Activated T-helper 2 cell treated with anti-CD3 and anti-CD28 coated beads, Interferon-gamma antibody, Interleukin-2, Interleukin-4, amounts not matched to agents 10 μg/mL and 5 μg/mL and 100 μg/mL, durations not matched to agents 14 hours and 24 hours and 36 hours (primary cell): ENCODE results near the gene EEIG1. TPM values are rescaled to one million over a fixed set of nuclear protein-coding genes. Genes with fewer than 3 reads are reported as not detected.
A peak's percentile ranks its signal among the peaks of the same experiment; 100 is the strongest.

Experiments
- DNase-seq: peaks from one replicate; pipeline ENCODE4 v3.0.0; 2021; ENCODE audit warnings: low spot score
- H3K27ac Mint-ChIP-seq: one replicate; pipeline ENCODE4 v1.8.0; 2021; ENCODE audit warnings: mixed read lengths
- H3K27me3 Mint-ChIP-seq: one replicate; pipeline ENCODE4 v1.8.0; 2021; ENCODE audit warnings: low read depth, mixed read lengths
- H3K36me3 Mint-ChIP-seq: one replicate; pipeline ENCODE4 v1.8.0; 2021; ENCODE audit warnings: low read depth, mixed read lengths
- H3K4me1 Mint-ChIP-seq: one replicate; pipeline ENCODE4 v1.8.0; 2021; ENCODE audit warnings: low read depth, mixed read lengths
- H3K4me3 Mint-ChIP-seq: one replicate; pipeline ENCODE4 v1.8.0; 2021; ENCODE audit warnings: low read depth, mild to moderate bottlenecking, moderate library complexity, mixed read lengths
- H3K9me3 Mint-ChIP-seq: one replicate; pipeline ENCODE4 v1.8.0; 2021; ENCODE audit warnings: mixed read lengths
- intact Hi-C: fragments of 100-400 bp; cut with micrococcal nuclease; formaldehyde crosslinking; loops from one replicate; pipeline ENCODE4 v1.15.1; 2023
- total RNA-seq: library from RNA; stranded (reverse); gene quantifications from 2 replicates; pipeline ENCODE4 v1.2.3, GENCODE V29; 2022

EEIG1 gene
- total RNA-seq, 1 donor from 2014 or later: 43.8 TPM

- intact Hi-C loops: no loop called here
- Mint-ChIP-seq H3K4me1 (peaks cover 58% of the 10 kb centered on the region), H3K27ac (peak overlapping the region; percentile 72), H3K9me3 (no peaks in the 10 kb centered on the region), H3K36me3 (peaks cover 27% of the 10 kb centered on the region), H3K27me3 (no peaks in the 10 kb centered on the region), H3K4me3 (peak overlapping the region; percentile 90)
- no peak for DNase-seq
These were observed 3.5 kb downstream of the EEIG1 start for GRCh38 chr9:127977009-127977883.

DNA sequence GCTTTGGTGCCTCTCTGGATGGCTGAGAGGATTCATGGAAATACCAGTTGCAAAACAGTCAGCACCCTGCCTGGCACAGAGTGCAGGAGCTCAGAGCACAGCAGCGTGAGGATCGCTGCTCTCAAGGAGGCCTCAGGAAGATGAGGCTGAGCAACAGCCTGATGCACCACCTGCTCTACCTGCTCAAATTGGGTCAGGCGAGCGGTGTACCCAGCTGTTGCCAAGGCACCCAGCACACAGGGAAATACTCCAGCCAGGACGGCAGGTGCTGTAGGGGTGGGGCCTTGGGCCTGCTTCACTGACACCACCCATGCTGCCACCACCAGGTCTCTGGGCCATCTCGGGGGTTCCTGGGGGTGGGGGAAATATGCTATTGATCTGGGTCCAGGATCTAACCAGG, 4.3 kb downstream of the EEIG1 start:
- DNase-seq: no peak

DNA sequence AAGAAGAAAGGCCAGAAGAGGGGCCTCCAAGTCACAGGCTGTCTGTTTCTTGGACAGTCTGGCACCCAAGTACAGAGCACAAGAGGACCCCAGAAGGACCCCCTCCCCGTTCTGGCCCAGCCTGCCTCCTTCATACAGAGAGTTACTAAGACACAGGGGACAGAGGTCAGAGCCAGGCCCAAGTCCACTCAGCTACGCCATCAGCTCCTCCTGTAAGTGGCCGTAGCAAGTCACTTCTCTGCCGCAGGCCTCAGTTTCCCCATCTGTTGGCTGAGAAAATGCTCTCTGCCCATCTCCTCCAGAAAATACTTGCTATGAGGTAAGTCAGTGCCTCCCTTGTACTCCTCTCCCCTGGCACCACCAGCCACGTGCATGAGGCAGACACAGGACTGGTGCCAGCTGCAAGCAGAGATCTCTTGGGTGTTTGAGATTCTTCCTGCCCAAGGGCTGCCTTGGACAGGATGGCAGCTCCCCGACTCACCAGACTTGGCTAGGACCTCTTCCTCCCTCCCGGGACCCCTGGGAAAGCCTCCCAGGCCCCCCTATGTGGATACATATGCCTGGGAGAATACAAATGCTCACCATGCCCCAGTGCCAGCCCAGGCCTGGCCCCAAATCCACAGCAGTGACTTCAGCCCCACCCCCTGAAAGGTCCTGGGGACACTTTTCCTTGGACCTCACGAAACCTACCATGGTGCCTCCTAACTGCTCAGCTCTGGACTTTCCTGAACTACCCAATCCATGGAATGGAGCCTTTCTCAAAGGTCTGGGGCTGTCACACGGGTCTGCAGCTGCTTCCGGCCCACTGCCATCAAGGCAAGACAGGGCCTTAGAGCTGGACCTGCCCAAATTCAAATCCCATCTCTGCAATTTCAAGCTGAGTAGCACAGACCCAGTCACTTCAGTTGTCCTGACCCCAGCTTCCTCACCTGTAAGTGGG, 5.1 kb downstream of the EEIG1 start:
- H3K36me3 Mint-ChIP-seq: peaks cover 27% of the 10 kb centered on the region
- intact Hi-C loops: no loop called here
- H3K27ac Mint-ChIP-seq: peak overlapping the region; percentile 38
- no peaks in the 10 kb centered on the region for H3K27me3 Mint-ChIP-seq
- peaks cover 64% of the 10 kb centered on the region for H3K4me1 Mint-ChIP-seq
- H3K4me3 Mint-ChIP-seq: peak overlapping the region; percentile 90
- DNase-seq: no peak
- H3K9me3 Mint-ChIP-seq: no peaks in the 10 kb centered on the region

More for the DNA sequence above, 4.3 kb downstream of the EEIG1 start:
- intact Hi-C loops: no loop called here
- H3K4me1 Mint-ChIP-seq: peaks cover 61% of the 10 kb centered on the region
- H3K4me3 Mint-ChIP-seq: peak overlapping the region; percentile 90
- peak overlapping the region; percentile 72 for H3K27ac Mint-ChIP-seq
- no peaks in the 10 kb centered on the region for H3K9me3 Mint-ChIP-seq
- H3K27me3 Mint-ChIP-seq: no peaks in the 10 kb centered on the region
- H3K36me3 Mint-ChIP-seq: peaks cover 27% of the 10 kb centered on the region

- Mint-ChIP-seq H3K4me3 (peak overlapping the region; percentile 90), H3K36me3 (peaks cover 34% of the 10 kb centered on the region), H3K9me3 (no peaks in the 10 kb centered on the region), H3K27ac (peak overlapping the region; percentile 77), H3K4me1 (peaks cover 71% of the 10 kb centered on the region), H3K27me3 (no peaks in the 10 kb centered on the region)
- no peak for DNase-seq
- intact Hi-C loops: no loop called here
These were observed 6.0 kb downstream of the EEIG1 start for GRCh38 chr9:127974769-127975261.

DNA sequence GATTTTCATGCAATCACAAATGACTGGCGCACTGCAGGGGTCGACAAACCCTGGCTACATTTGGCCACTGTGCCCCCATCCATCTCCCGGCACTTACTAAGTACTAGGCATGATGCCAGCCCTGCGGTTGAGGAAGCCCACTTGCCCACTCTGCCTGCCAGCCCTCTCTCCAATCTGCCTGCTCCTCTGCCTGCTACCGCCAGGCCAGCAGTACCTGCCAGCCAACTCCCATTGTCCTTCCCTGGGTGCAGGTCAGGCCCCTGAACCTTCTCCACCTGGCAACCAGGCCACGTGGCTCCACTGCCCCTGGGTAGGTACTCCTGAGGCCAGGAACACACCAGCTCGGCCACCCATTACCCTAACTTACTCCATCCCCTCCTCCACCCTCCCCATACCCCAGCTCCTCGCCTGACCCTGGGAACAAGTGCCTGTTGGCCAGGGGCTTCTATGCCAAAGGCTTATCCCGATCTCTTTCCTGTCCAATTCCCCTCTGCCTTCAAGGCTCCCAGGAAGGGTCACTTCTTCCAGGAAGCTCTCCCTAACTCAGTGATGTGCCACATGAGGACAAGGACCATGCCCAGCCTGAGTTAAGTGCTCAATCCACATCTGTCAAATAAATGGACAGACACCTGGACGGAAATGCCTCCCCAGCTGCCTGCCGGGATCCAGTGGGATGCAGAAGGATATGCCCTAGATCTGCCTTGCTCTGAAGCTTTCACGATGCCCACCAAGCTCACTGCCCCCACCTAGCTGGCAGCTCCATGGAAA, 6.6 kb downstream of the EEIG1 start:
- Mint-ChIP-seq H3K4me1 (peaks cover 76% of the 10 kb centered on the region), H3K4me3 (peak overlapping the region; percentile 90), H3K27me3 (no peaks in the 10 kb centered on the region), H3K9me3 (no peaks in the 10 kb centered on the region), H3K27ac (peak overlapping the region; percentile 77), H3K36me3 (peaks cover 40% of the 10 kb centered on the region)
- intact Hi-C loops: no loop called here
- no peak for DNase-seq

GRCh38 chr9:127973169-127974000, 7.4 kb downstream of the EEIG1 start:
- Mint-ChIP-seq H3K27me3 (no peaks in the 10 kb centered on the region), H3K36me3 (peaks cover 42% of the 10 kb centered on the region), H3K9me3 (no peaks in the 10 kb centered on the region), H3K4me1 (peaks cover 79% of the 10 kb centered on the region), H3K4me3 (peak overlapping the region; percentile 90), H3K27ac (peak overlapping the region; percentile 74)
- intact Hi-C loops: no loop called here
- no peak for DNase-seq

DNA sequence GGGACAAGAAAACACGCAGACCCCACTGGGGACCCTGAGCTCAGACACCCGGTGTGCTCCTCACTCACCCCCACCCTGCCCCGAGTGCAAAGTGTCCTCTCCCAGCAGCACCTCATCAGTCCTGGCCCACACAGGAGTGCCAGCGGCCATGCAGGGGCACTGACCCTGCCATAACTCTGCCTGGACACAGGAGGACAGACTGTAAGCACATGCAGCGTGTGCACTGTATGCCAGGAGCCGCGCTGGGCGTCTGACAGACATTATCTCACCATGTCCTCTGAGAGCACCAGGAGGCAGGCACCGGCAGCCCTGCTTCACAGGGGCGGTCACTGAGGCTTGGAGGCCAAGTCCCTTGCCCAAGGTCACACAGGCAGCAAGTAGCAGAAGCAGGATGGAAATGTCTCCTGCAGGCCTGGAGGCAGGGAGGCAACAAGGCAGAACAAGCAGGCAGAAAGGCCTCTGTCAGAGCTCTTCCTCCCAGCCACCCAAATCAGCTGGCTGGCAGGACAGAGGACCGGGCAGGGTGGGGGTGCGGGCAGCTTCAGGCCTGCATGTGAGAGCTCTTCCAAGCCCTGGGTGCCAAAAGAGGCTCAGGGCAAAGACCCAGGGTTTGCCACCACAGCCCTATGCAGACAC, 8.4 kb downstream of the EEIG1 start:
- Mint-ChIP-seq H3K9me3 (no peaks in the 10 kb centered on the region), H3K27ac (peak overlapping the region; percentile 74), H3K27me3 (no peaks in the 10 kb centered on the region), H3K4me1 (peaks cover 88% of the 10 kb centered on the region), H3K4me3 (peak overlapping the region; percentile 71), H3K36me3 (peaks cover 37% of the 10 kb centered on the region)
- DNase-seq: no peak
- intact Hi-C loops: no loop called here

DNA sequence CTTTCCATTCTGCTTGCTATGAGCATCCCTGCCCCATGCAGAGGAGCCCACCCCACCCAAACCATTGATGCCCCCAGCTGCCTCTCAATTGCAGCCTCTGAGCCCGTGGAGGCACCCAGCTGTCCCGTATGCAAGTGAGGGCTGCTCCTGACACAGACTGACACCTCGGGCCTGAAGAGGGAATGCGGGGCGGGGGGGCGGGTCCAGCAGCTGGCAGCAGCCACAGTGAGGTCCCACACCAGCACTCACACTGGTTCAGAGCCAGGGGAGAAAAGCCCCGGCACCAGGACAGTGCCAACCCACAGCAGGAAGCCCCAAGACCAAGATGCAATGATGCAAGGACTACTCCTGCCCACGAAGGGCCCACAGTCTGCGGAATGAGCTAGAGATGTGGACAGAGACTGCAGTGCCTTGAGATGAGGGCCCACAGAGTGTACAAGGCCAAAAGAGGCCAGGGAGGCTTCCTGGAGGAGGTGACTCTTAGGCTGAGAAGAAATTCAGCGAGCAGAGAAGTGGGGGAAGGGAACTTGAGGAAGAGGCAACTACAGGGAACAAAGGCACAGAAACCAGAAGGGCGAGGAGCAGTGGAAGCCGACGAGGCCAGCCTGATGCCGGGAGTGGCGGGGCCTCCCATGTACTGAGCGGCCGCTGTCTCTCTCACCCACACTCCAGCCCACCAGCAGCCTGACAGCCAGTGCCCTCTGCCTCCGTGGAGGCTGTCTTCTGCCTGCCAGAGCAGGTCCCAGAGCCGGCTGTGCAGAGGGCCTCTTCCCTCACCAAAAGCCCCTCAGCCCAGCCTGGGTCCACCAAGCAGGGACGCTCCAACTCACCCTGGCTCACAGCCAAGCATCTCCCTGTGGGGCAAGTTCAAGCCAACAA, 9.2 kb downstream of the EEIG1 start:
- intact Hi-C loops: loop anchor here (2.0 kb wide), 1 partner anchor 29 kb away; no protein-coding TSS in a partner anchor
- Mint-ChIP-seq H3K4me1 (peaks cover 89% of the 10 kb centered on the region), H3K27ac (peak overlapping the region; percentile 91), H3K9me3 (no peaks in the 10 kb centered on the region), H3K4me3 (peak overlapping the region; percentile 71), H3K36me3 (peaks cover 35% of the 10 kb centered on the region), H3K27me3 (no peaks in the 10 kb centered on the region)
- no peak for DNase-seq

GRCh38 chr9:127970401-127971313, 10.1 kb downstream of the EEIG1 start:
- H3K27ac Mint-ChIP-seq: peak overlapping the region; percentile 91
- no peaks in the 10 kb centered on the region for H3K9me3 Mint-ChIP-seq
- peak; percentile 73 for DNase-seq
- intact Hi-C loops: loop anchor here (1.0 to 2.0 kb wide), 5 partner anchors 8 to 61 kb away; no protein-coding TSS in a partner anchor
- peaks cover 83% of the 10 kb centered on the region for H3K4me1 Mint-ChIP-seq
- no peaks in the 10 kb centered on the region for H3K27me3 Mint-ChIP-seq
- H3K4me3 Mint-ChIP-seq: peak overlapping the region; percentile 71
- H3K36me3 Mint-ChIP-seq: peaks cover 27% of the 10 kb centered on the region
